Kidney capillary endothelial cell (primary cell): Measurements from ENCODE around the gene ALOX5.
"Not testable (repeated sequence)": the region's sequence is repeated elsewhere in the genome, so short reads cannot be mapped to it uniquely, and the experiment has no call there.

Experiments used
- DNase-seq: peaks from one replicate; pipeline ENCODE4 v3.0.0-alpha.2; 2018; ENCODE audit warnings: low spot score

The ALOX5 gene

DNA sequence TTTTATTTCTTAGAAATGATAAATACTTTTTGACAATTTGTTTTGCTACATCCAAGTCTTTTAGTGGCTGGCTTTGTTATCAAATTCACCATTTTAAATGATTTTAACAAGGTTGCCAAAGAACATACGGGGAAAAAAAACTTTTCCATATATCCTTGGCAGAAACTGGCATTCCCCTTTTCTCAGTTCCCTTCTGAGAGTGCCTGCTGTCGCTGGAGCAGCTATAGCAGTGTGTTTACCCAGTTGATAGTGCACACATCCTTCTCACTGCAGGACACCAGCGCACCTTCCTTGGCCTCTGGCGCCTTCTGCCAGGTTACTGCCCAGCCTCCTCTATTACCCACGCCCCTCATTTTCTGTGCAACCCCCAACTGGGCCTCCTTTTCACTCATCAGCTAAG, 94.1 kb downstream of the ALOX5 start:
- DNase-seq: no peak

GRCh38 chr10:45470098-45471012, 96.3 kb downstream of the ALOX5 start:
- no peak for DNase-seq

DNA sequence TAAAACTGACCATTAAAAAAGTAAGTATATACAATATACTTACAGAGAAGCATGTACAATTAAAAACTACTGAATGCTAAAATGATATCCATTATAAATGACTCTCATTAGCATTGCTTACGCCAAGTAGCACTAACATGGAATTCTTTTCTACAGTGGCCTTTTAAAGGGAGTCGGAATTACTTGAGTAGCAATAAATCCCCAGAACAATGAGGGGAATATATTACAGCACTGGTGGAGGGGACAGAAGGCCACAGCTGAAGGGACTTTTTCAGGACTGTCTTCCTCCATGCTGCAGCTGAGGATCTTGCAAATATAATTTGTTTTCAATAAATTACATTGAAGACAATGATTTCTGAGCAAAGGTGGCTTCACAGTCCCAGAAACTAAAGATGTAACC, 97.0 kb downstream of the ALOX5 start:
- no peak for DNase-seq

DNA sequence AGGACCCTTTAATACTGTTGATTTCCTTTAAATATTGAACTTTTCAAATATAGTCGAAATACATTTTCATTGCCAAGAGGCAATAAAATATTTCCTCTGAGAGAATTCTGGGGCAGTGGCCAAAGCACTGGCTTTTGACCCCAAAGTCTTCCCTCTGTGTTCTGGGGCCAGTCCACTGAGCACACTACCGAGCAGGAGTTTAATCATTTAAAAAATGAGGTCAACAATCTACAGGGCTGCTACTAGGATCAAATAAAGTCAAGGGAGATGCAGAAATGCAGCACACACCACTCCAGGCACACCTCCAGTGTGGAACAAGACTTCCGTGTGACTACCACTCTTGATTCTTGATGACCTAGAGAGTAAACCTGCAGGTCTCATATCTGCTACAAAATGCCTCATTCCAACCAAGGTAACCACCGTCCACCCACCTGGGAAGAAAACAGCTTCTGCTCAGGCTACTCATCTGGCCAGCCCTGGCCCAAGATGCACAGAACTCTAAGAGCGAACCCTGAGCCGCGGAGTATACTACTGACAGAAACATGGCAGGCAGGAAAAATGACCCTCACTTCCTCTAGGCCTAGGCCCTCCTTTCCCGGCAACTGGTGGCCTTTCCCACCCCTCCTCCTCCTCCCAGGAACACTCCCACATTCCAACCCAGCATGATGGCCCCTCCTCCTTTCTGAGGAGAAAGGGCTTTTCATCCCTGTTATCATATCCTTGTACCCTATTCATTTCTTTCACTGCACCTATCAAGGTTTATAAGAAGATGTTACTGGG, 97.7 kb downstream of the ALOX5 start:
- DNase-seq: no peak

DNA sequence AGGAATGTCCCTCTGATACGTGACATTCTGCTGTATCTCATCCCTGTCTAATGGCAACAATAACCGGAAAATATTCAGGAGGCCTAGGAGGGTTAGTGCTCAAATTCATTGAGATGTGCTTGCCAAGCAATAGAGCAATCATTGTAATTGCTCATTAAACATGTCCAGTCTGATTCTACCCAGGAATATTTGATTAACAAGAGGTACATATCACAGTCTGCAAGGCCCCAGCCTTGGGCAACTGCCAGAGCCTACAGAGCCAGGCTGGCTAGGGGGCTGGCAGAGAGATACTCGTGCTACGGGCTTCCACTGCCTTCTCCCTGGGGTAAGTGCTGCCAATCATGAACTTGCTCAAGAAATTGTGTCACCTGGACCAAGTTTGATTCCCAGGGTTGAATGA, 99.1 kb downstream of the ALOX5 start:
- DNase-seq: no peak

DNA sequence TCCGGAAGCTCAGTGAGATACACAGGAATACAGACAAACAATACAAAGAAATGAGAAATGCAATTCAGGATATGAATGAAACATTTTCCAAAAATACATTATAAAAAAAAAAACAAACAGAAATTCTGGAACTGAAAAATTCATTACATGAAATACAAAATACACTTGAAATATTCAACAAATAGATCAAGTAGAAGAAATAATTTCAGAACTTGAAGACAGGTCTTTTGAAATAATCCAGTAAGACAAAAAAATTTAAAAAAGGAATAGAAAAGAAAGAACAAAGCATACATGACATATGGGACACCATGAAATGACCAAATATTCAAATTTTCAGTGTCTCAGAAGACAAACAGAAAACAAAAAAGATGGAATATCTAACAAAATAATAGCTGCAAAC, 102.5 kb downstream of the ALOX5 start:
- DNase-seq: no peak

GRCh38 chr10:45480294-45480693, 106.3 kb downstream of the ALOX5 start:
- no peak for DNase-seq

DNA sequence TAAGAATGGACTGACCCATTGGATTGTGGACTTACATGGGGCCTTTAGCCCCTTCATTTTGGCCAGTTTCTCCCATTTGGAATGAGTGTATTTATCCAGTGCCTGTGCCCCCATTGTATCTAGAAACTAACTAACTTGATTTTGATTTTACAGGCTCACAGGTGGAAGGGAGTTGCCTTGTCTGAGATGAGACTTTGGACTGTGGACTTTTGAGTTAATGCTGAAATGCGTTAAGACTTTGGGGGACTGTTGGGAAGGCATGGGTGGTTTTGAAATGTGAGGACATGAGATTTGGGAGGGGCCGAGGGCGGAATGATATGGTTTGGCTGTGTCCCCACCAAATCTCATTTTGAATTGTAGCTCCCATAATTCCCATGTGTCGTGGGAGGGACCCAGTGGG, 107.1 kb downstream of the ALOX5 start:
- DNase-seq: not testable (repeated sequence)

GRCh38 chr10:45483002-45483401, 109.0 kb downstream of the ALOX5 start:
- DNase-seq: no peak

GRCh38 chr10:45487735-45488134, 113.7 kb downstream of the ALOX5 start:
- no peak for DNase-seq

DNA sequence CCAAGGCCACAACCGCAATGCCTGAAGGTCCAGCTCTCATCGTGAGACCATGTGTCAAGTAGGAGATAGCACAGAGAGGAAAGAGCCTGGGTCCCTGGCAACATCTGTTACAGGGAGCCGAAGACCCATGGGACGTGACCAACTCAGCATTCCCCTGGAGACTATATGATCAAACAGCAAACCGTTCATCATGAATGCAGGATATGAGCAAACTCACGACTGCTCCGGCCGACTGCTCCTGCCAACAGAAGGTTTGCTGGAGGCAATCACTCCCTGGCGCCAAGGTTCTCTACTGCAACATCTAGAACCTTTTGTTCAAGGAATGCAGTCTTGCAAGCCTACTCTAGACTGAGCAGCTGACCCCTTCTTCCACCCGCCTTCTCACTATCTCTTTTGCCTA, 114.3 kb downstream of the ALOX5 start:
- no peak for DNase-seq

DNA sequence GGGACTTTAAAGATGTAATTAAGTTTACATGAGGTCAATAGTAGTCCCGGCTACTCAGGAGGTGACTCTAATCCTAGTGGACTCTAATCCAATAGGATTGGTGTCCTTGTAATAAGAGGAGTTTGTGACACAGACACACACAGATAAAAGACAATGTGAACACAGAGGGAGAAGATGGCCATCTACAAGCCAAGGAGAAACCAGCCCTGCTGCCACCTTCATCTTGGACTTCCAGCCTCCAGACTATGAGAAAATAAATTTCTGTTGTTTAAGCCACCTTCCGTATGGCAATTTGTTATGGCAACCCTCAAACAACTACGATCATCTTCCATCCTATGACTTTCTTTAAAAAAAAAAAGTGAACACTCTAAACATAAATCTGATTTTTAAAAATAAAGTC, 116.3 kb downstream of the ALOX5 start:
- DNase-seq: no peak

DNA sequence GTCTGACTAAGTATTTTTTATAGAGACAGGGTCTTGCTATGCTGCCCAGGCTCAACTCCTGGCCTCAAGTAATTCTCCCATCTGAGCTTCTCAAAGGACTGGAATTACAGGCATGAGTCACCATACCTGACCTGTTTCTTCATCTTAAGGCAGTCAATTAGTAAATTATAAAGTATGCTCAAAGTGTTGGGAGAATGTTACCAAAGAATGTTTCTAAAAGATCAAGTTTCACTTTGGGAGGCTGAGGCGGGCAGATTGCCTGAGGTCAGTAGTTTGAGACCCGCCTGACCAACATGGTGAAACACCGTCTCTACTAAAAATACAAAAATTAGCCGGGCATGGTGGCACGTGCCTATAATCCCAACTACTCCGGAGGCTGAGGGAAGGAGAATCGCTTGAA, 117.0 kb downstream of the ALOX5 start:
- no peak for DNase-seq
